Mucosa of stomach (tissue), 1 donor: ENCODE data around the gene COX19.

Experiments
- H3K27me3 ChIP-seq: one replicate; pipeline ENCODE4 v1.7.0; 2013; ENCODE audit warnings: mild to moderate bottlenecking, low read length; ENCODE audit not compliant: control insufficient read depth, insufficient read depth
- H3K36me3 ChIP-seq: one replicate; pipeline ENCODE4 v1.7.0; 2013; ENCODE audit warnings: low read length; ENCODE audit not compliant: control insufficient read depth, insufficient read depth
- H3K4me1 ChIP-seq: one replicate; pipeline ENCODE4 v1.7.0; 2013; ENCODE audit warnings: mild to moderate bottlenecking, low read length; ENCODE audit not compliant: control insufficient read depth, insufficient read depth
- H3K4me3 ChIP-seq: one replicate; pipeline ENCODE4 v1.7.0; 2013; ENCODE audit warnings: low read length
- H3K9ac ChIP-seq: one replicate; pipeline ENCODE4 v1.7.0; 2013; ENCODE audit warnings: mild to moderate bottlenecking, low read length, moderate library complexity
- H3K9me3 ChIP-seq: one replicate; pipeline ENCODE4 v1.7.0; 2013; ENCODE audit warnings: mild to moderate bottlenecking, low read length, moderate library complexity; ENCODE audit not compliant: control insufficient read depth
- donor health status: Pancreatic carcinoma.

The COX19 gene, protein sequence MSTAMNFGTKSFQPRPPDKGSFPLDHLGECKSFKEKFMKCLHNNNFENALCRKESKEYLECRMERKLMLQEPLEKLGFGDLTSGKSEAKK

DNA sequence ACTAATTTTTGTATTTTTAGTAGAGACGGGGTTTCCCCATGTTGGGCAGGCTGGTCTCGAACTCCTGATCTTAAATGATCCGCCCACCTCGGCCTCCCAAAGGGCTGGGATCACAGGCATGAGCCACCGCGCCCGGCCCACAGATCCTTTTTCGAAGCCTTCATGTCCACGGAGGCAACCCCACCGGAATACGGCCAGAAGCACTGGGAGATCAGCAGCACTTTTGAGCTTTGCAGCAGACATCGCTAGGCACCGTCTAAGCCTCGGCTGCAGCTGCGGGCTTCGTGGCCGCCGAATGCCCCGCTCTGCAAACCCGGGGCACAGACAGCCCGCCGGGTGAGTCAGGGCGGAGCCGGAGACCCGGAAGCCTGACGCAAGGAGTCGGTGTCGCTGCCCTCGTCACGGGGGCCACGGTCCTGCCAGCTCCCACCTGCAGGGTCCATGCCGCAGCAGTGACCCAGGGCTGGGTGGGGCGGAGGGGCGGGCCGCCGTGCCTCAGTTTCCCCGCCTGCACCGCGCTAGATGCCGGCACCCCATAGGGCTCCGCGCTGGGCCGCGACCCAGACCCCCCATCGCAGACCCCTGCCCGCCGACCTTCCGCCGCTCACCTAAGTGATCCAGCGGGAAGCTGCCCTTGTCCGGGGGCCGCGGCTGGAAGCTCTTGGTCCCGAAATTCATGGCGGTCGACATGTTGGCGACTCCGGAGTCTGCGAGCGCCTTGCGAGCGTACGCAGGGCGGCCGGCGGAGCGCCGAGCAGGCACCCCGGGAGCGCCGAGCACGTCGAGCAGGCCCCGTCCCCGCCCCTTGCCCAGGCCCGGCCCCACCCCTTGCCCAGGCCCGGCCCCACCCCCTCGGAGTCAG is at the start of gene COX19:
COX19 (minus strand) TSS at position 730 of the 862 bp plus-strand sequence; CDS start at position 690, 40 bp downstream.
- Histone ChIP-seq H3K4me3 (peak within 1 kb of the TSS; percentile 60), H3K36me3 (peaks cover 6% of the 10 kb centered on the region), H3K4me1 (peaks cover 43% of the 10 kb centered on the region), H3K9me3 (no peaks in the 10 kb centered on the region), H3K27me3 (no peaks in the 10 kb centered on the region), H3K9ac (peak within 1 kb of the TSS; percentile 92)

DNA sequence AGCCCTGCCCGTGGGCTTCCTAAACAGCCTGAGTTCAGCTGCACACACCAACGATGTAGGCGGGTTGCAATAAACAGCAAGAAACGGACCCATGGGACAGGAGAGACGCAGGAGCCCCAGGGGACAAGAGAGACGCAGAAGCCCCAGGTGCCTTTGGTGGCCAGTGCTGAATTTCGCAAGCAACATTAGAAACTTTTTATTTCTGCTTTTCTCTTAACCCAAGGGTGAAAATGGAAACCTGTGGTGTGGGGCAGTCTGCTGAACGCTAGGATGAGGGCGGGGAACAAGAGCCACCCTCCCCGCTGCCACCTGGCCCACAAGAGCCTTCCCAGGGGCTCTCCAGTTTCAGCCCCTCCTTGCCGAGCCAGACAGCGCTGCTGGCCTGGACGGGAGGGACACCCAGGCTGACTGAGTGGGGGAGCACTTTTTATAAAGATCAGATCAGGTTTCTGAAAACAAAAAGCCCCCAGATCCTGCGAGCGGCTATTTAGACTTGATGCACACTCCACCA is 49.0 kb upstream of the COX19 start:
- H3K36me3 ChIP-seq, result no peaks in the 10 kb centered on the region
- peaks cover 18% of the 10 kb centered on the region for H3K4me1 ChIP-seq
- H3K4me3 ChIP-seq, result no peak overlapping the region
- H3K27me3 ChIP-seq, result no peaks in the 10 kb centered on the region
- no peak overlapping the region for H3K9ac ChIP-seq
- H3K9me3 ChIP-seq, result no peaks in the 10 kb centered on the region

DNA sequence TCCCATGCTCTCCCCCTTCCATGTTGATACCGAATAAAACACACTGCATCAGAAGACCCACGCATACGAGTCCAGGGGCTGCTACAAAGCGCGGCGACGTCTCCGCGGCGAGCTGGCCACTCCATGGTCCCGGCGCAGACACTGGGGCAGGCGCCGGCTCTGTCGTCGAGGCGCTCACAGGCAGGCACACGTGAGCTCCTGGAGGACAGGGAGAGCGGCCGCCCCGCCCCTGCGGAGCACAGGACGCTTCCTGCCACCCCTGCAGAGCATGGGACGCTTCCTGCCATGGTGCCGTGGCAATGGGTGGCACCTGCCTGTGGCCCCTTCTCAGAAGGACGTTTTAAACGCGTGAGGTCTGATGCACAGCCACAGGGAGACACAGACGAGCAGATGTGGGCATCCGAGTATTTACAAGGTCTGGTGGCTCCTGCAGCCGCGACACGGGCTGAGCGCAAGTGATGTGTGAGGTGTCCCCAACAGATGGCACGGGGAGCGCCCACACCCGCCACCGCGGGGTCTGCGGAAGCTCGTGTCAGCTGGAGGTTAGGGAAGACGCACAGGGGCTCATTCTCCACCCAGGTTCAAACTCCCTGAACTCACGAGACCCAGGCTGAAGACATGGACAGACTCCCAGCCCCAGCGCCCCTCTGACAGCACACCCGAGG is 47.6 kb upstream of the COX19 start:
- no peaks in the 10 kb centered on the region for H3K36me3 ChIP-seq
- peaks cover 8% of the 10 kb centered on the region for H3K4me1 ChIP-seq
- H3K9me3 ChIP-seq, result no peaks in the 10 kb centered on the region
- H3K27me3 ChIP-seq, result no peaks in the 10 kb centered on the region
- H3K4me3 ChIP-seq, result no peak overlapping the region
- no peak overlapping the region for H3K9ac ChIP-seq

DNA sequence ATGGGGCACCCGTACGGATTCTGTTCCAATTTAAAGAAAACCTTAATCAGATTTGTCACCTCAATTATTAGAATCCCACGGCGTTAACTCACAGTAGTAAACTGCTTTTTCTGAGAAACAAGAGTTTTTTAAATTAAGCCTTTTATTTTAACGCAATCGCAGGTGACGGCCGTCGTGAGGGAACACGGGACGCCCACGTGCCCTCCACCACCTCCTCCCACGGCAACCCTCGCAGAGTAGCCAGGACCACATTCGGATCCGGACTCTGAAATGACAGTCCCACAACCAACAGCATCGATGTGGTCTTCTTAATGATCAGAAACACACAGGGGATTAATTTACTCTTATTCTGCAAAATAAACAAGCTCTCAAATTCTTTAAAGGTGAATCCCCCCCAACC is 47.0 kb upstream of the COX19 start:
- Histone ChIP-seq H3K27me3 (no peaks in the 10 kb centered on the region), H3K4me3 (no peak overlapping the region), H3K4me1 (peaks cover 4% of the 10 kb centered on the region), H3K9ac (no peak overlapping the region), H3K36me3 (no peaks in the 10 kb centered on the region), H3K9me3 (no peaks in the 10 kb centered on the region)

DNA sequence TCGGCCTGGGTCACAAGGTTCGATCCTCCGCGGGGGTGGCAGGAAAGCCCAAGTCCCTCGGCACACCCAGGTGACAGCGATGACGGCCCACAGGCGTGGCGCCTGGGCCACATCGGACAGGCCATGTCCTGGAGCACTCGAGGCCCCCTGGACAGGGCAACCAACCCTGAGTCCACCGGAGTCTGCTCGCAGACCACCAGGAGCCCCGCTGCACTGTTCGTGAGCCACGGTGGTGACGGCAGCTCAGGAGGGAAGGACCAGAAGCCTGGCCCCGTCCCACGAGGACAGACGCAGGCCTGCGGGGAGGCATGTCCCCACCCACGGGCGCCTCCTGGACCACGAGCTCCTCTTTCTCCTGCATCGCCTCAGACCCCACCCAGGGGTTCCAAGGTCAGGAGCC is 46.6 kb upstream of the COX19 start:
- Histone ChIP-seq H3K4me3 (no peak overlapping the region), H3K9ac (no peak overlapping the region), H3K9me3 (no peaks in the 10 kb centered on the region), H3K36me3 (no peaks in the 10 kb centered on the region), H3K4me1 (no peaks in the 10 kb centered on the region), H3K27me3 (no peaks in the 10 kb centered on the region)

DNA sequence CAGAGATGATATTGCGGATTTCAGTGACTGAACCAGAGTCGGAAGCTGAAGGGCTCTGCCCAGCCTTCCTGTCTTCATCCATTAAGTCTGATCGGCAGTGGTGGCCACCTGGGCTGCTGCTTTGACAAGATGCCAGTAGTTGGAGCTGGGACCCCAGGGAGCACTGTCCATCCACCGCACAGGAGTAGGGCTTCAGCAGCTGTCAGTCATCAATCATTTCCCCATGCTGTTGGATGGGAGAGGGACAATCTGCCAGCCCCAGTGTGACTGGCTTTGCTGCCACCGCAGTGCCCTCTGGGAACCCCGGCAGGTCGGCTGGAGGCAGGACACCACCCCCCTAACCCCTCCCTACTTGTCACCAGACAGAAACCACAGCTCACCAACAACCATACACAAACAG is 46.0 kb upstream of the COX19 start:
- H3K9me3 ChIP-seq, result no peaks in the 10 kb centered on the region
- H3K4me3 ChIP-seq, result no peak overlapping the region
- H3K9ac ChIP-seq, result no peak overlapping the region
- no peaks in the 10 kb centered on the region for H3K27me3 ChIP-seq
- no peaks in the 10 kb centered on the region for H3K36me3 ChIP-seq
- no peaks in the 10 kb centered on the region for H3K4me1 ChIP-seq

DNA sequence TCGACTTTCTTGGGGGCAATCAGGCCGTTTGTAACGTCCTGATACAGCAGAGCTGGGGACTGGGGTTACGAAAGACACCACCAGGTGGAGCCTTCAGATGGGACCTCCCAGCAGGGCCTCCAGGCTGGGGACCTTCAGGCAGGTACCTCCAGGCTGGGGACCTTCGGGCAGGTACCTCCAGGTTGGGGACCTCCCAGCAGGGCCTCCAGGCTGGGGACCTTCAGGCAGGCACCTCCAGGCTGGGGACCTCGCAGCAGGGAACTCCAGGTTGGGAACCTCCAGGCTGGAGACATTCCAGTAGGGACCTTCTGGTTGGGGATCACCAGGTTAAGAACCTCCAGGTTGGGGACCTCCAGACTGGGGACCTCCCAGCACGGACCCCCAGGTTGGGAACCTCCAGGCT is 45.5 kb upstream of the COX19 start:
- Histone ChIP-seq H3K4me3 (no peak overlapping the region), H3K9ac (no peak overlapping the region), H3K27me3 (no peaks in the 10 kb centered on the region), H3K9me3 (no peaks in the 10 kb centered on the region), H3K4me1 (no peaks in the 10 kb centered on the region), H3K36me3 (no peaks in the 10 kb centered on the region)

DNA sequence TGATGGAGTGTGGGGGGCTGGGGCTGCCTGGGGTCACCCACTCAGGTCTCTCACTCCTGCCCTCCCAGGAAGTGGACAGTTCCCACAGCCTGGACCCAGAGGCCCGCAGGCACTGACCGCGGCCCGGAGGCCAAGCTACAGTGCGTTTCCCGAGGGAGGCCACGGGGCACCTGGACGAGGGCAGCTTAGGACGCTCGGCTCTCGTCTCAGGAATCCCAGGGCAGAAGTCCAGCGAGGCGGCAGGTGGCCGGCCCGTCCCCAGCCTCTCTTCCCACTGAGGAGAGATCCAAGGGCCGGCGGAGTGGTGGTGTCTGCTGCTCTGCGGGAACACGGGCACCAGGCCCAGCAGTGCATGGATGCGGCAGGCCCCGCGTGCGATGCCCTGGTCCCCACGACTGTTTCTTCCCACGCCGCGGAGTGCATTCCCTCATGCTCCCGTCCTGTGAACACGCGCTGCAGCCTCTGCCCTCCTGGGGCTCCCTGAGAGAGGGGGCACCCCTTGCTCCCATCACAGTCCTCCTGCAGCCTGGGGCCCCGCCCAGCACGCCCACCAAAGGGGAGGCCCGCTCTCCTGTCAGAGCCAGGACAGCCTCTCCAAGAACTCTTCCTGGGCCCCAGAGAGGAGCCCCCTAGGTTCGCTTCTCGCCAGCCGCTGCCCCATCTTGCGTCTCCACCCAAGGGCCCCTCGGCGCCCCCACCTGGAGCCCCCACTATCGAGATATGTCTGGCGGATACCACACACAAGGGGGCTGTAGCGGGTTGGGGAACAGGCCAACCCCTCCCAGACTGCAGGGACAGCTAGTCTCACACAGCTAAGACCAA is 44.7 kb upstream of the COX19 start:
- H3K36me3 ChIP-seq, result no peaks in the 10 kb centered on the region
- H3K4me1 ChIP-seq, result no peaks in the 10 kb centered on the region
- no peak overlapping the region for H3K4me3 ChIP-seq
- H3K27me3 ChIP-seq, result no peaks in the 10 kb centered on the region
- no peak overlapping the region for H3K9ac ChIP-seq
- no peaks in the 10 kb centered on the region for H3K9me3 ChIP-seq

DNA sequence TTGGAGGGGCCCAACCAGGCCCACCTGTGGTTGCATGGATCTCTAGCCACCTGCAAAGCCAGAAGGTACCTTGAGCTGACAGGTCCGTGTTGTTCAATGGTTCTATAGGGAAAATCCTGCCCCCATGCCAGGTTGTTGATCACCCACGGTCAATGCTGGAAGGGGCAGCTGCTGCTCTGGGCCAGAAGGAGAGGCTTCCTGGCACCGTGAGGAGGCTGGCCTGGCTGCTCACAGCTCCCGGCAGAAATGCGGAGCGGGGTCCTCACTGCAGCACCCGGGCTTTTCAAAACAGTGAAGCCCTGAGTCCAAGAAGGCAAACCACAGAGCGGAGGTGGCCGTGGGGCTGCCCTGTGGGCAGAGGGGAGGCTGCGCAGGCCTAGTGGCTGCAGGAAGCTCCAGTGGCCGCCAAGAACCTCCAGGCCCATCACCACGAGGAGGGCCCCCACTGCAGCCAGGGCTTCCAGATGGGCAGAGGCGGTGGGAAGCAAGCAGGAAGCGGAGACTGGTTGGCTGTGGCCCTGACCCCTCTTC is 44.0 kb upstream of the COX19 start:
- Histone ChIP-seq H3K9ac (no peak overlapping the region), H3K4me3 (no peak overlapping the region), H3K36me3 (no peaks in the 10 kb centered on the region), H3K27me3 (no peaks in the 10 kb centered on the region), H3K4me1 (no peaks in the 10 kb centered on the region), H3K9me3 (no peaks in the 10 kb centered on the region)

DNA sequence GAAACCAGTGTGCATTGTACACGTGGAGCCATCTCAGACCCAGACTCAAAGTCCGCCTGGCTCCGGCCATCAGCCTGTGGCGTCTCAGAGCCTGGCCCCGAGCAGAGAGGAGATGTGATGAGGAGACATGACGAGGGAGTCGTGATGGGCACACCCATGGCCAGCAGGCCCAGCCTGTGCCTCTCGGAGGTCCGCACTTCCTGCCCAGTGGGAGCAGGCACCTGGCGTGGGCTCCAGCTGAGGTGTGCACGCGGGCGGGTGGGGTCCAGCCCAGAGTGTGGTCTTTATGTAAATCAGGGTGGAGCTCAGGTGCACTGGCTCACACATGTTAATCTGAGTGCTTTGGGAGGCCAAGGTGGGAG is 43.0 kb upstream of the COX19 start:
- no peak overlapping the region for H3K9ac ChIP-seq
- no peak overlapping the region for H3K4me3 ChIP-seq
- no peaks in the 10 kb centered on the region for H3K9me3 ChIP-seq
- no peaks in the 10 kb centered on the region for H3K36me3 ChIP-seq
- H3K4me1 ChIP-seq, result no peaks in the 10 kb centered on the region
- H3K27me3 ChIP-seq, result no peaks in the 10 kb centered on the region

DNA sequence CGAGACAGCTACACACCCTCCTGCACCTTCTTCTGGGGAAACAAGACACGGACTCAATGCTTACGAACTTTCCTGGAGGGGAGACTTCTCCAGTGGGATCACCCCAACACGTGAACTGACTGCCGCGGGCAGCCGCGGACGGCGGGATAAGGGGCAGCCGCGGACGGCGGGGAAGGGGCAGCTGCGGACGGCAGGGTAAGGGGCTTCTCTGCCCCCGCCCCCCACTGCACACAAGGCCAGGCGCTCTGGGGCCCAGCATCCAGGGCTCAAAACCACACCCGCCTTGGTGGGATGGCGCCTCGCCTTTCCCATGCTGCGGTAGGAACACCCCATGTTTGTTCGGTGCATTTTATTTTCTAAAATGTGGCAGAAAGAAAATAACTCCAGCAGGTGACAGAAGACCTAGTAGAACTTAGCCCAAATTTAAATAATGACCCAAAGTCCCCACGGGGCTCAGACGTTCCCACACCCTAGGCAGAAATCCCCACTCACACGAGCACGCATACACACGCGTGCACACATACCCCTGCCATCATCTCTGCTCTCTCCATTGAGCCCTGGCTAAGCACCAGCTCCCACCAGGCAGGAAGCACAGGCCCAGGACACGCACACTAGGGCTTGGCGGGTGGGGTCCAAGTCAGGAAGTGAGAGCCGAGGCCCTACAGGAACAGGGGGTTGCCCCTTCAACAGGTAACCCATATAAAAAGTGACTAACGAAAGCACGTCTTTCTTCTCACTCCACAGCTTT is 42.4 kb upstream of the COX19 start:
- H3K9me3 ChIP-seq, result no peaks in the 10 kb centered on the region
- H3K27me3 ChIP-seq, result no peaks in the 10 kb centered on the region
- H3K4me1 ChIP-seq, result no peaks in the 10 kb centered on the region
- no peak overlapping the region for H3K4me3 ChIP-seq
- no peak overlapping the region for H3K9ac ChIP-seq
- H3K36me3 ChIP-seq, result no peaks in the 10 kb centered on the region
